IPS DF 19.7 (cell line): ENCODE data around the gene DHRS3.

Source experiments
- DNase-seq: peaks from one replicate; pipeline ENCODE4 v3.0.0-alpha.2; 2013; ENCODE audit warnings: low read depth, low spot score

DHRS3 gene

DNA sequence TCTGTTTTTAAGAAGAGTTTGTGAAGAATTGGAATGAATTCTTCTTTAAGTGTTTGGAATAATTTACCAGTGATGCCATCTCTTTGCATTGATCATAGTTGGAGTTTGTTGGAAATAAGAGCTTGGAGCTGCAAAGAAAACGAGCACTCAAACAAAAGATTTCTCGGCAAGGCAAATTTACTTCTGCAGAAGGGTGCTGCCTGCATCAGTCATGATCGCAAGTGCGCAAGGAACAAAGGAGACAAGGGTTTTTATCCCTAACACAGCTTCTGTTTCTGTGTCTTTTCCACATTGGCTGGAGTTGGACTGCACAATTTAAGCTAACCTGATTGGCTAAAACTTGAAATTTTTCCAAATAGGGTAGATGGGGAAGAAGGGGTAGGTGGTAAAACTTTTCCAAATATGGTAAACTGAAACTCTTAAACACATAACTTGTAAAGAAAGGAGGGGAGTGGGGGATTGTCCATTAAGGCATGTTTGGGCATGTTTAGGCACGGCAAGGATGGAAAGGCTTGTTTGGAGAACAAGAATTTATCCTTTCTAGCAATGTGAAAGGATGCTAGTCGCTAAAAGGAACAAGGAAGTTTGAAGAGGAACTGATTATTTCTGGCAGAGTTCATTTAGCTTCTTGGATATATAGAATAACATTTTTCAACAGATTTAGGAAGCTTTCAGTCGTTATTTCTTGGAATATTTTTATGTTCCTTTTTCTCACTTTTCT is 22.4 kb upstream of the DHRS3 start:
- no peak for DNase-seq

DNA sequence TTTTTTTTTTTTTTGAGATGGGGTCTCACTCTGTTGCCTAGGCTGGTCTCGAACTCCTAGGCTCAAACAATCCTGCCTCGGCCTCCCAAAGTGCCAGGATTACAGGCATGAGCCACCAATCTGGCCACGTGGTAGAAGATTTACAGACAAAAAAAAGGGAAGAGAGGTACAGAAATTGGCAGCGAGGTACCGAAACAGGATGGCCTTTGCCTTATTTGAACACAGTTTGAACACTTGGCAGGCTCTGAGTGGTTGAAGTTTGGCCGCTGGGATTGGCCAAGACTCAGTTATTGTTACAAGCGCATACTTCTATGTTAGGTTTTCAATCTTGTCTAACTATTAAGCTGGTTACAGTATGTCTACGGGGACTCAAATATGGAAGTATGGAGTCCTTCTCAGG is 19.7 kb upstream of the DHRS3 start:
- no peak for DNase-seq

GRCh38 chr1:12636098-12636950 is 18.3 kb upstream of the DHRS3 start:
- DNase-seq: no peak

DNA sequence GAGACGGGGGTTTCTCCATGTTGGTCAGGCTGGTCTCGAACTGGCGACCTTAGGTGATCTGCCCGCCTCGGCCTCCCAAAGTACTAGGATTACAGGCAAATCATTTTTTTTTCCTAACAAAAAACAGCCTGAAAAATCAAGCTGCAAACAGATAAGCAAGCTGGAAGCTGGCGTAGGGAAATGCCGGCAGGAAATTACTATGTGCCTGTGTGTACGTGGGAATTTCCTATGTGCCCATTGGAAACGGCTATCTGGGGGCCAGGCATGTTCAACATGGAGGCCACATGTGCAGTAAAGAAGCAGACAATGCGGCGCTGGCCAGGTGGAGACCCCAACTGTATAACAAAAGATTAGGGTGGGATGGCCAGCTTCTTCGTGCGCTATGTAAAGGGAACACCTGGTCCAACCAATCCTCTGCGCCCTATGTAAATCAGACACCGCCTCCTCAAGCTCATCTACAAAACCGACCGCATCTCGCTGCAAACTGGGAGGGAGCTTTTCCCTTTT is 16.7 kb upstream of the DHRS3 start:
- DNase-seq: no peak

- DNase-seq: no peak
Measured at GRCh38 chr1:12634156-12634555, 16.1 kb upstream of the DHRS3 start.

GRCh38 chr1:12631571-12631970 is 13.6 kb upstream of the DHRS3 start:
- no peak for DNase-seq

GRCh38 chr1:12630946-12631530 is 13.0 kb upstream of the DHRS3 start:
- no peak for DNase-seq

GRCh38 chr1:12629985-12630760 is 12.2 kb upstream of the DHRS3 start:
- no peak for DNase-seq

DNA sequence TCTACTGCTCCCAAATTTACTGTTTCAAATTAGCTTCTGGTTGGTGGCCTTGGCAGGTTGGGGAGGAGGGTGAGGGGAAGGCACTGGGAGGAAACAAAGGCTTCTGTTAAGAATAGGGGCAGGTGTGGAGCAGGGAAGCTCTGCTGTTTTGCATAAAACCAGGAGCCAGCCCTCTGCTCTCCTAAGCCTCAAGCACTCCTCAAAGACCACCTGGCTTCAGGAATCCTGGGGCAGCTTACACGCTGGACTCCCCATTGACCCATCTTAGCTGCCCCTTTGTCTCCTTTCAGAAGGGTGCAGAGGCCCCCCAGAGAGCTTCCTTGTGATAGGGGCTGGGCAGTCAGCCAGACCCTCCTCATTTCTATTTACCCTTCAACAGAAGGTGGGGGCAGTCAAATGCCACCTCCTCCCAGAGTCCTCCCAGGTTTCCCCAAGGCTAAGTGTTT is 11.5 kb upstream of the DHRS3 start:
- peak; percentile 69 for DNase-seq

- no peak for DNase-seq
Measured at GRCh38 chr1:12627296-12627695, 9.3 kb upstream of the DHRS3 start.

GRCh38 chr1:12626888-12627287 is 8.9 kb upstream of the DHRS3 start:
- no peak for DNase-seq

- no peak for DNase-seq
Measured at GRCh38 chr1:12625276-12625675, 7.3 kb upstream of the DHRS3 start.

GRCh38 chr1:12622506-12622905 is 4.5 kb upstream of the DHRS3 start:
- DNase-seq: no peak

DNA sequence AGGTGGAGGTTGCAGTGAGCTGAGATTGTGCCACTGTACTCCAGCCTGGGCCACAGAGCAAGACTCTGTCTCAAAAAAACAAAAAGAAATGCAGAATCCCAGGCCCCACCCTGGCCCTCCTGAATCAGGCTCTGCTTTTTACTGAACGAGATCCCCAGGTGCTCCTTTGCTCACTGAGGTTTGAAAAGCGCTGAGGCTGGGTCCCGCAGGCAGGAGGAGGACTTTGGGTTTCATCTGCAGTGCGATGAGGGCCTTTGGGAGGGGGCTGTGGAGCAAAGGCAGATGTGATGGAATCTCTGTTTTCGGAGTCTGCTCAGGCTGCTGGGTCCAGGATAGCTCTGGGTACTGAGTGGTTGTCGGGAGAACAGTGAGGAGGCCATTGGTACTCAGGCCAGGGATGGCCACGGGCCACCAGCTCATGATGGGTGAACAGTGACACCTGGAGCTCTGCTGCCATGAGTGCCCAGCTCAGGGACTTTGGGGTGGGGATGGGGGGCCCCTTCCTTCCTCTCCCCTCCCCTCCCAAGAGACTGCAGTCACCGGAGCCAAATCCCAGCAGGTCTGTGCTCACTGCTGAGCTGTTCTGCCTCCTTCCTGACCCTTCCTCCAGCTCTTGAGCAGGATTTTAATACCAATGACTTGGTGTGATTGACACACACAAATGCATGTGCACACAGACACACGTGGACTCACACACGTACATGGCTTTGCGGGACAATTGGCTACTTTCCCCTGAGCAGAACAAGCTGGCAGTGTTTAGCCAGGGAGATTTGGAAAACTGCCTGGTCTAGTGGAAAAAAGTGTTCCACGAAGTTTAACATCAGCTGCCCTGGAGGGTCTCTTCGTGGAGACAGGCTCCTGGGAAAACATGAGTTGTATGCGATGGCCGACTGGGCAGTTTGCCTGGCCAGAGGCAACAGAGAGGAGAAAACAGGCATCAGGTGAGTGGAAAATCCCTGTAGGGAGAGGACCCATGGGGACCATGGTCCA is 3.6 kb upstream of the DHRS3 start:
- no peak for DNase-seq

DNA sequence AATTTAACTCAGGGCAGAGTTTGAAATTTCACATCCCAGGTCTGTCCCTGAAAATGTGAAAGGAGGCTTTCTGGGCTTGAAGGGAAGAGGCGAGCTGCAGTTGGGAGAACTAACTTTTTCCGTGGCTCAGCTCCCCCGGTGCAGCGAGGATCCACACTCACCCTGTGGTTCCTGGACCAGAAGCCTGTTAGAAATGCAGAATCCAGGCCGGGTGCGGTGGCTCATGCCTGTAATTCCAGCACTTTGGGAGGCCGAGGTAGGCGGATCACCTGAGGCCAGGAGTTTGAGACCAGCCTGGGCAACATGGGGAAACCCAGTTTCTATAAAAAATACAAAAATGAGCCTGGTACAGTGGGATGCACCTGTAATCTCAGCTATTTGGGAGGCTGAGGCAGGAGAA is 2.9 kb upstream of the DHRS3 start:
- no peak for DNase-seq

GRCh38 chr1:12620488-12620865 is 2.5 kb upstream of the DHRS3 start:
- DNase-seq: no peak

DNA sequence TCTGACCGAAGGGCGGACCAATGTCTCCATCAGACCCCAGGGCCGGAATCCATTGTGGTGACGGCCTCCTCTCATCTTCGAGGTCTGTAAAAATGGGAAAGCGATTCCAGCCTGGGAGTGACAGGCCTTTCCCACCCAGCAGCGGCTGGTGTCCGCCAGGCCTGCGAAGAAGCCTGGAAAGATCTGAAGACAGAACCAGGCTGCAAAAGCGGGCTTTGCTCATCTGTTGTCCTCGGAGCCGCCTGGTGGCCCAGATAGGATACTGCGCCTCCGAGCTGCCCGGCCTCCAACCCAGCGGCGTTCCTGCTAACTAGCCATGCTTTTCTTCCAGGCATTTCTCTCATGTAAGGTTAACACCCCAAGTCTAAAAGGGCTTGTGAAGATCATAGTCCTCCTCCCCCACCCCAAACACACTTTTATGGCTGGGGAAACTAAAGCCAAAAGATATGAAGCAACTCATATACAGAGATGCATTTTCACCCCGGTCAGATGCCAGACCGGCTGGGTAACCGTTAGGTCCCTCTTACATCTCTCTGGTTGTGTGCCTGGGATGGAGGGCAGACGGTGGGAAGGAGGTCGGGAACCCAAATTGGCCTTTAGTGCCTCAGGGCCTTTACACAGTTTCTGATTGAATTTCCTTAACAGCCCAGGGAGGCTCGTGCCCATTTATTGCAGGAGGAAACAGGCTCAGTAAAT is 1.9 kb upstream of the DHRS3 start:
- DNase-seq: no peak

DNA sequence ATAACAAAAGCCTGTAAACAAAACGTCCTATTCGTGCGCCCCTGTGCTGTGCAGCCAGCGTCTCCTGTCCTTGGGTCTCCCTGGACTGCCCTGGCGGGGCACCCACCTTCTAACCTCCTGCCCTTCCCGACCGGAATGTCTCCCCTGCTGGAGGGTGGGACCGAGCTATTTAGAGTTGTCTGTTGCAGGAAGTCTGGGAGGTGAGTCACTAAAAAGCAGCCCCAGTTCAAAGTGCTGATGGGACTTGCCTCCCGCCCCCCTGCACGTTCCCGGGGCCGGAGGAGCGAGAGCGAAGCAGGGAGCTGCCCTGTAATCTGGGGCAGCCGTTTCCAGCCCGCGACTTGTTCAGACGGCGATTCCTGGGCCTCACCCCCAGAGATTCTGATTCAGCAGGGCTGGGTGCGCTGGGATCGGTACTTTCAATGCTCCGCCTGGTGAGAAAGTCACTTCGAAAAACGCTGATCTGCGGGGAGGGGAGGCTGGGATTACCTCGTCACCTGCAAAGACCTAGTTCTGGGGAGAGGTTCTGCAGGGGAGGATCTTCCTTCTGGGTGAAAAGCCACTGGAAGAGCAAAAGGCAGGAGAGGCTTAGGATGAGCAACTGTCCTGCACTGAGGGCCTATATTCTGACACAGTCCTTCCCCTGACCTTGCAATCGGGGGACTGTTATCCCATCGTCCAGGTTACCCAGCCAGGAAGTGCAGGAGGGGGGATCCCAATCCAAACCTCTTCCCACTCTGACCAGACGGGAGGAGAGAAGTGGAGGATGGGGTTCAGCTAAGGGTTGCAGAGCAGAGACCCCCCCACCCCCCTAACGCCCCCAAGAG is 1.2 kb upstream of the DHRS3 start:
- DNase-seq: no peak

DNA sequence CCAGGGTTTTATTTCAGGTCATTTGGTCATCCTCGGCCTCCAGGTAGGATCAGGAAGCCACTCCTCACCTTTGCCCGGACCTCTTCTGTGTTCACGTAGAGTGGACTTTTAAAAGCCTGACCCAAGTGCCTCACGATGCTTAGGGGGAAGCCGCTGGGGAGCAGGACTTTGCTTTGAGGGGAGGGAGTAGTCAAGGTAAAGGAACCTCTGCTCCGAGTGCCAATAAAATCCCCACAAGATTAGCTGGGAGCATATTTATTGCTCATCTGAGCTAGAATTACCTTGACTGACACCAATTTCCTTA is 603 bp upstream of the DHRS3 start:
- no peak for DNase-seq
